HG03108 (cell line): ENCODE measurements around the gene TMEM179.

ENCODE experiments used
- ATAC-seq: cut with Tn5 transposase; IDR thresholded peaks from one replicate; pipeline ENCODE4 v1.9.1; 2021; ENCODE audit warnings: moderate library complexity; ENCODE audit not compliant: unreplicated experiment

The TMEM179 gene

GRCh38 chr14:104600141-104600643 lies 4.4 kb downstream of the TMEM179 start:
- no peak for ATAC-seq

DNA sequence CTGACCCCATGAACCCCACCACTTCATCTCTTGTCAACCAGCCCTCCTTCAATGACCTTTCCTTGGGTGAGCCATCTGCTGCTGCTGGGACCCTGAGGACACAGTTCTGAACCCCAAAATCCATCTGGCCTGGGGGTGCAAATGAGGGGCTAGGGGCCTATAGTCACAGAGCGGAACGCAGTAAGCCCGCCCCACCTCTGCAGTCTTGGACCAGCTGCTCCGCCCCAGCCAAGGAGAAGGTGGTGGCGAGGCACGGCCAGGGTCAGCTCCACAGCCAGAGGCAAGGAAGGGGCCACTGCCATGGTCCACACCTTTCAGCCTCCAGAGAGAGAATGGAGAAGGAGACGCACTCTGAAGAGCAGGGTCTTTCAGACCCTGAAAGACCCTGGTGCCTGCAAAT lies 5.1 kb downstream of the TMEM179 start:
- no peak for ATAC-seq

DNA sequence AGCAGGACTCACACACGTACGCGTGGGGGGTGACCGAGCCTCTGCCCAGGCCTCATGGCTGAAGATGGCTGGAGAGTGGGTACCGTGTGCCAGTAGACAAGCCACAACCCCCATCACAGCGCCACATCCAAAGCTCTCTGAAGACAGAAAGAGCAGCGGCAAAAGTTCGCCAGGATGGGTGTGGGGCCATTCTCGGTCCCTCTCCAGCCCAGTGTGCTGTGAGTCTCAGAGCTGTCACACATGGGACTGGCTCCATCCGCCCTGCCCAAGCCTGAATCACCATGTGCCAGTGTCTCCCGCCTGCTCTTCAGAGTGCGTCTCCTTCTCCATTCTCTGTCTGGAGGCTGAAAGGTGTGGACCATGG lies 5.7 kb downstream of the TMEM179 start:
- no peak for ATAC-seq

DNA sequence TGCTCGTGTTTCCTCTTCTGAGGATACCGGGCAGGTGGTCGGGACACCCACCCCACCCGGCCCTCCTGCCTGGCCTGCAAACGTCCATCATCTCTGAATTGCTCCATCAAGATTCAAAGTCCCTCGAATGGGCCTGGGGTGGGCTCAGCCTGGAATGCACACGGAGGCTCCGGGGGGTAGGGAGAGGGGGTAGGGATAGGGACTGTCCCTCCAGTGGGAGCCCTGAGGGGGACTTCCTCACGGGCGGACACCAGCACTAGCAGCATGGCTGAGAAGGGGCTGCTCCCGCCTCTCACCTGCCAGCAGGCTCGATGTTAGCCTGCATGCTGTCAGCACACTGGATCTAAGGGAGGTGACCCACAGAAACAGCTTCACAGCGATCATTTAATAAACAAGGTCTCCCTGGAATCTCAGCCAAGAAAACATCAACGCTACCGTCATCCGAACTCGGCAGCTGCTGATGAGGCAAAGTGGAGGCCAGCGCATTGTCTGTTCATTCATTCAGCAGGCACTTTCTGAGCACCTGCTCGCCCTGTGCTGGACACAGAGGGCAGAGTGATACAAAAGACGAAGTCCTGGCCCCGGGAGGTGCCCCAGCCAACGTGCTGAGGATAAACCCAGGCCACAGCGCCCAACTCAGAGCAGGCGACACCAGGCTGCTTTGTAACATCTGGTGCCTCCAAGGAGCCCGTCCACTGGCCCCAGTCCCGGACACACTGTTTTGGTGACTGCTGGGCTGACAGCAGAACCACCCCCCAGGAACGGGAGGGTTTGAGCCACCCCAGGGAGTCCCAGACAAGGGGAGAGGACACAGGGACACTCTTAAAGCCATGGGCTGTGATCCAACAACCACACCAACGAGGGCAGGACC lies 6.3 kb downstream of the TMEM179 start:
- ATAC-seq: no peak

DNA sequence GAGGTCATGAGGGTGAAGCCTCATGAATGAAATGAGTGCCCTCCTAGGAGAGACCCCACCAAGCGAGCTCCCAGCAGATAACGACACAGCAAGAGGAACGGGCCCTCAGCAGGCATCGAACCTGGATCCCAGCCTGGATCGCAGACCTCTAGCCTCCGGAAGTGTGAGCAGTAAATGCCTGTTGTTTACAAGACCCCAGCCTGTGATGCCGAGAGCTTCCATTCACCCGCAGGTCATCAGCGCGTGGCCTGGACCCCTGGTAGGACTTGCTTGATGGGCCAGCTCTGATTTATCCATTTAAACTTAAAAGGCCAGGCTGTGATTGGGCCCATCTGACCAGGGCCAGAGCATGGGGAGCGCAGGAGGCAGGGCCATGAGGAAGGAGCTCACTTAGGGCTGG lies 7.0 kb downstream of the TMEM179 start:
- no peak for ATAC-seq

DNA sequence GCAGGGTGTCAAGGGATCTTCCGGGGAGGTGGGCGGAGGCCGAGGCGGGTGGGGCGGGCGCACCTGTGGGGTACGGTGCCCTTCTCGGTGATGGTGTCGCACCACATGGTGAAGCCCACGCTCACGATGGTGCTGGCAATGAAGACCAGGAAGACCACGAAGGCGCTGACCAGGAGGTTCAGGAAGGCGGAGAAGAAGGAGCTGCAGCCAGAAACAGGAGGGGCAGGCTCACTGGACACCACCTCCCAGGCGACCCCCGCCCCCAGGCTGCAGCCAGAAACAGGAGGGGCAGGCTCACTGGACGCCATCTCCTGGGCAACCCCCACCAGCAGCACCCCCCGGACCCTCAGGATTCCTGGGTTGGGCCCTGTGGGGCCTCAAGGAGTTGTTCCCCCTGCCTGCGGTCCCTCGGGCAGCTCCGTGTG lies 7.6 kb downstream of the TMEM179 start:
- no peak for ATAC-seq

- ATAC-seq: no peak
Measured at GRCh38 chr14:104596451-104596918, 8.1 kb downstream of the TMEM179 start.

DNA sequence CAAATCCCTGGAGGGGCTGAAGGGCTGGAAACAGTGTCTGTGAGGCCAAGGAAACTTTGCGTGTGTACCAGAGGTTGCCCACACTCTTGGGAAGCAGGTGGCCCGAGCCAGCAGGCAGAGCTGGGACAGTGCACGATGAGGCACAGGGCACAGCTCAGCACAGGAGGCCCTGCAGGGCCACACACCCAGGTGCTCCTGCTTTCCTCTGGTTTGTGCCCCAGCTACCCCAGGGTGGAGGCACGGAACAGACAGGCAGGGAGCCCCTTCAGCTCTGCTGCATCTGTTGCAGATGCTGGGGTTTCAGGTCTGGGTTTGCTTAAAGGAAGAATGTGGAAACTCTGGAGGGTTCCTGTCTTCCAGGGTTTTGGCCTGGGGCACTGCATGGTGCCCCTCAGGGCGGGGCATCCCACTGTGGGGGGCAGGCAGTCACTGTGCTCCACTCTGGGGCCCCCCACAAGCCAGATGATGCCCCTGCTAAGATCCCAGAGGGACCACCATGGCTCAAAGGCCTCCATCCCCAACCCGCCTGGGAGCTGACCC lies 8.6 kb downstream of the TMEM179 start:
- ATAC-seq: no peak

DNA sequence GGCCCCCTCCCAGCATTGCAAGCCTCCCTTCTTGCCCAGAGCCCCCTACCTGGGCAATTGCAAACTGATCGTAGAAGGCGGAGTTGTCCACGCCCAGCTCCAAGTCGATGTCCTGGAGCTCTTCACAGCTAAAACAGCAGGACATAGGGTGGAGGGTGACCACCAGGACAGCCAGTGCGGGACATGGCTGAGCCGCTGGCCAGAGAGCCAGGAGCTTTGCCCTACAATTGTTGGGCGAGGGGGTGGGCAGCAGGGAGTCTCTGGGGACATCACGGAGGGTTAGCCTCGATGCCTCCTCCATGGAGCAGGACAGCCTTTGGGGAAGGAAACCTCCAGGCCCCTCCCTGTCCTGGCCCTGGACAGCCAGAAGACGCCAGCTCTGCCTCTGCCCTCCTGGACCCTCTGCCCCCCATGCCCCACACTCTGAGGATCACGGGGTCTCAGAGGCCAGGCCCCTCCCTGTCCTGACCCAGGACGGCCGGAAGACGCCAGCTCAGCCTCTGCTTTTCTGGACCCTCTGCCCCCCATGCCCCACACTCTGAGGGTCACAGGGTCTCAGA lies 9.4 kb downstream of the TMEM179 start:
- ATAC-seq: no peak

DNA sequence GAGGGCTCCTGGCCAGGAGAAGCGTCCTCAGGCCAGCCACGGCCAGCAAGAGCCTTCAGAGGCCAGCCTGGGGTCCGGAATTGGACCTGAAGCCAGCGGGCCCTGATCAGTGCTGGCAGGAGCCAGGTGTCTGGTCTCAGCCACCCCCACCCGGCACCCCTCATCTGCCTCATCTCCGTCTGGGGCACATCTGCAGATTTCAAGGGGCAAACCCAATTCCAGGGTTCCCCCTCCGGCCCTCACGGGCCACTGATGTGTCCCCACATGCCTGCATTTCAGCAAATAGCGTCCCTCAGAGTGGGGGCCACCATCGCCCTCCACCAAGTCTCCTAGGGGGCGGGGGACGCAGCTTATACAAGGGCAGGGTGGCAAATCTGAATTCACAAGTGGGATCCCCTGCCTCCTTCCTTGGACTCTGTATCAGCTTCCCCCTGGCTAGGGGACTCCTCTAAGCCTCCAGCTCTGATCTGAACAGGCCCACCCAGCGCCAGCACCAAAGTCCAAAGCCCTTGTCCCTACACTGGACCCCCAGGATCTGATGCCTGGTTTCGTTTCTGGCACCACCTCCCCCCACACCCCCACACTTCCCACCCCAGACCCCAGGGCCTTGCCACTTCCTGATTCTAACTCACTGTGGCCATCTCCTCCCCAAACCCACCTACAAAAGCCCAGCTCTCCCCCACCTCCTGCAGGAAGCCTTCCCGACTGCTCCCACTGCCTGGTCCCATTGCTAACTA lies 10.1 kb downstream of the TMEM179 start:
- ATAC-seq: no peak

GRCh38 chr14:104593710-104594136 lies 10.8 kb downstream of the TMEM179 start:
- ATAC-seq: no peak

- no peak for ATAC-seq
Measured at GRCh38 chr14:104593241-104593701, 11.3 kb downstream of the TMEM179 start.

DNA sequence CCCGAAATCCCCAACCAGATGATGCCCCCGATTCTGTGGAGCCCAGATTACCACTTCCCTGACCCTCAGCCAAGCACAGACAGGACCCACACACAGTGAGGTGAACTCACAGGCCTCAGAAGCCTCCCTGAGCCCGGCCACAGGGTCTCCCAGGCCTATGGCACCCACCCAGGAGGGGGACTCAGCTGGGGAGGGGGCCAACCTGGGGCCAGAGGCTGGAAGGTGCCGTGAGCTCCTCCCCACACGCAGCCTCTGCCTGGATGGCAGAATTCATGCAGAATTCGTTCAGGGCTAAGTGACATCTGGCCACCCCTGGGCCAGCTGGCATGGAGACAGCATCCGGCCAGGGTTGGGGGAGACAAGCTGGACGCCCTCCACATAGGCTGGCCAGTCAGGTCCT lies 11.8 kb downstream of the TMEM179 start:
- no peak for ATAC-seq

- ATAC-seq: no peak
Measured at GRCh38 chr14:104592292-104592672, 12.3 kb downstream of the TMEM179 start.

GRCh38 chr14:104591506-104592291 lies 12.9 kb downstream of the TMEM179 start:
- ATAC-seq: no peak

DNA sequence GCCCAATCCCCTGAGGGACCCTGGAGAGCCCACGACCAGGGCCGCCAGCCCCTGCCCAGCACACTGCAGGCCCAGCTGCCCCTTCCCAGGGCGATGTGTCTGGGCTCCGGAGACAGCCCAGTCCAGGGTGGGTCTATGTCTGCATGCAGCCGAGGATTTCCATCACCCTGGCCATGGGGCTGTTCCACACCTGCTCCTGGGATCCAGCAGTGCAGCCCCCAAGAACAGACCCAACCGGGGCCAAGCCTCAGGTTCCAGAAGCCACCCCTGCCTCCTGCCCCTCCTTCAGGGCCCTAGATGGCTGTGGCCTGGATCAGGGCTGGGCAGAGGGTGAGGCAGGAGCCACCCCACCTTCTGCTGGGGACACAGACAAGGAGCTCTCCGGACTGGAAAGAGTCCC lies 13.5 kb downstream of the TMEM179 start:
- no peak for ATAC-seq

DNA sequence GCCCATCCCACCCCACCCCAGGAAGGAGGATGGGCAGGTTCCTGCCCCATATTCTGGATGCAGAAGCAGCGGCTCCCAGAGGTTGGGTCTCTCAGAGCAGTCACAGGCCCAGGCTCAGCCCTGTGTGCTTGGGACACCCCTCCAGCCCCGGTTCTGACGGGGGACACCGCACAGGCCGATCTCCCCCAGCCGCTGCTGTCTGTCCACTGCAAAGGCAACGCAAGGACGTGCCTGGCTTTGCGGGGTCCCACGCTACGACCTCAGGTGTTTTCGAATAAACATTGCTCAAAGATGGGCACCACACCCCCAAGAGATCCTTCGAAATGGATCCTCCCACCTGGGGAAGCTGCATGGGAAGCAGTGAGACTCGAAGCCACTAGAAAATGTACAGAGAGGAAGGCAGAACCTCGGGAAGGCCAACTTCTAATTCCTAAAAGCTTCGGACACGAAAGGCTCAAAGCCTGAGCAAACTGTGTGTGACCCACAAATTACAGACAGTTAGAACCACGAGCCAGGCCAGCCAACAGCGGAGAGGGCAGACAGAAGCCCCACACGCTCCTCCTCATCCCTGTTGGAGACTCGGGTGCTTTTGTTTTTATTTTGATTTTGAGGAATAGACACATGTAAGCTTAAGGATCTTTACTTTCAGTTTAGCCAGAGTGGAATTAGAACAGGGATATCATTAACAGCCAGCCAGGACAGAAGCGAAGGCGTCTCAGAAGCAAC lies 14.2 kb downstream of the TMEM179 start:
- ATAC-seq: no peak

DNA sequence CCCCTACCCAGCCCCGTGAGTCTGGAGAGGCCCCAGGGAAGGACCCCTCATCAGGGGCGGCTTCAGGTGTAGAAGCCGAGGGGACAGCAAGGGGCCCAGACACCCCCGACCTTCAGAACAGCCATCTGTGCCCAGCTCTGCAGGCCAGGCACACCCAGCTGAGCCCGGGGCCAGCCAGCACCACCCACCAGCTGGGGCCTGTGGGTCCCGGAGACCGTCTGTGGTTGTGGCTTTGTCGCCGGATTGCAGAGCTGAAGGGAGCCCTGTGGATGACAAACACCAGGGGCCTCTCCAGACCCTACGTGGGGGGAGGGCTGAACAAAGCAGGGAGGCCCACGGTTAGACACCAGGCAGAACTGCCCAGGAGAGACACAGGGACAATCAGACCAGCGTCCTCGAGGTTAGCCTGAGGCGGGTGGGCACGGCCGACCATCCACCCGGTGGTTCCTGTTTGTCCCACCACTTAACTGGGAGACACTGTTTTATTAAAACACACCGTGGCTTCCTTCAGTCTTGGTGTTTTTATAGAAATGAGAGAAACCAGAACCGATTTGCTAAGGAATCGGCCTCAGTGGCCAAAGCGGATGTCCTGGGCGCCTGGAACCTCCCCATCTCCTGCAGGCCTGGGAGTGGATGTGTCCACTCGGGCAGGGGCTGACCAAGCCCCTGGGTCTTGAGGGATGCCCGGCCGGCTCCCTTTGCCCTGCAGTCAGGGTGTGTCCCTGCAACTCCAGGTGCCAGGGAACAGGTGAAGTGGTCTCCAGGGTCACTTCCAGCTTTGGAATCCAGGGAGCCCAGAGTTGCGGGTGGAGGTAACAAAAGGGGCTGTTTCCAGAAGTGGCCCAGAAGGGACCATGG lies 15.0 kb downstream of the TMEM179 start:
- no peak for ATAC-seq
